H4 (cell line): ENCODE measurements around the gene ANKRD55. TPM values are rescaled to one million over a fixed set of nuclear protein-coding genes. Genes with fewer than 3 reads are reported as not detected.

ENCODE experiments used
- total RNA-seq: library from RNA; depleted of rRNA; stranded (reverse); fragments of >200 nt; shearing (Covaris generic); gene quantifications from 2 replicates; pipeline ENCODE4 v1.2.3, GENCODE V29; 2014; rRNA removed

The ANKRD55 gene
- total RNA-seq, 1 experiment from 2014 or later: 1.2 TPM

Other genes starting within 250 kb of the ANKRD55 start
- 108 and 183 TPM in 2 replicates for gene IL6ST, start 238.4 kb downstream of the ANKRD55 start, total RNA-seq